ENCODE data around the gene CTDP1.

The CTDP1 gene

GRCh38 chr18:79769698-79770500 is 90.3 kb downstream of the CTDP1 start:
- H3K27ac ChIP-seq (ENCODE audit: low read depth, low read length, severe bottlenecking): no peak overlapping the region
- peaks cover 5% of the 10 kb centered on the region for H3K9me3 ChIP-seq (ENCODE audit: control insufficient read depth, low read length)
- H3K4me3 ChIP-seq (ENCODE audit: extremely low read depth, insufficient read depth, low read length, poor library complexity, severe bottlenecking): no peak overlapping the region
- WGBS, 2 experiments (ENCODE audit: insufficient coverage in 2 of 2): 87 to 89% methylated on average over 30 to 31 of the region's 31 CpGs
- no peaks in the 10 kb centered on the region for H3K4me1 ChIP-seq (ENCODE audit: control insufficient read depth, insufficient read depth, low read length, poor library complexity, severe bottlenecking)
- no peaks in the 10 kb centered on the region for H3K36me3 ChIP-seq (ENCODE audit: control insufficient read depth, insufficient read depth, low read length)

GRCh38 chr18:79770501-79770815 is 90.9 kb downstream of the CTDP1 start:
- Histone ChIP-seq H3K4me3 (ENCODE audit: extremely low read depth, insufficient read depth, low read length, poor library complexity, severe bottlenecking) (no peak overlapping the region), H3K4me1 (ENCODE audit: control insufficient read depth, insufficient read depth, low read length, poor library complexity, severe bottlenecking) (no peaks in the 10 kb centered on the region), H3K36me3 (ENCODE audit: control insufficient read depth, insufficient read depth, low read length) (no peaks in the 10 kb centered on the region), H3K9me3 (ENCODE audit: control insufficient read depth, low read length) (peaks cover 5% of the 10 kb centered on the region), H3K27ac (ENCODE audit: low read depth, low read length, severe bottlenecking) (no peak overlapping the region)
- WGBS, 2 experiments (ENCODE audit: insufficient coverage in 2 of 2): 75 to 78% methylated on average over 7 to 8 of the region's 11 CpGs

GRCh38 chr18:79770826-79771225 is 91.2 kb downstream of the CTDP1 start:
- WGBS, 2 experiments (ENCODE audit: insufficient coverage in 2 of 2): 97 to 99% methylated on average over 6 to 7 of the region's 24 CpGs
- no peak overlapping the region for H3K27ac ChIP-seq (ENCODE audit: low read depth, low read length, severe bottlenecking)
- no peaks in the 10 kb centered on the region for H3K36me3 ChIP-seq (ENCODE audit: control insufficient read depth, insufficient read depth, low read length)
- no peak overlapping the region for H3K4me3 ChIP-seq (ENCODE audit: extremely low read depth, insufficient read depth, low read length, poor library complexity, severe bottlenecking)
- H3K4me1 ChIP-seq (ENCODE audit: control insufficient read depth, insufficient read depth, low read length, poor library complexity, severe bottlenecking): no peaks in the 10 kb centered on the region
- peaks cover 5% of the 10 kb centered on the region for H3K9me3 ChIP-seq (ENCODE audit: control insufficient read depth, low read length)

GRCh38 chr18:79771446-79772107 is 92.0 kb downstream of the CTDP1 start:
- H3K36me3 ChIP-seq (ENCODE audit: control insufficient read depth, insufficient read depth, low read length): no peaks in the 10 kb centered on the region
- no peak overlapping the region for H3K27ac ChIP-seq (ENCODE audit: low read depth, low read length, severe bottlenecking)
- no peak overlapping the region for H3K4me3 ChIP-seq (ENCODE audit: extremely low read depth, insufficient read depth, low read length, poor library complexity, severe bottlenecking)
- H3K9me3 ChIP-seq (ENCODE audit: control insufficient read depth, low read length): peaks cover 5% of the 10 kb centered on the region
- H3K4me1 ChIP-seq (ENCODE audit: control insufficient read depth, insufficient read depth, low read length, poor library complexity, severe bottlenecking): no peaks in the 10 kb centered on the region
- WGBS, 2 experiments (ENCODE audit: insufficient coverage in 2 of 2): 73 to 86% methylated on average over 19 to 21 of the region's 35 CpGs

GRCh38 chr18:79772108-79772864 is 92.7 kb downstream of the CTDP1 start:
- Histone ChIP-seq H3K27ac (ENCODE audit: low read depth, low read length, severe bottlenecking) (no peak overlapping the region), H3K9me3 (ENCODE audit: control insufficient read depth, low read length) (peaks cover 5% of the 10 kb centered on the region), H3K36me3 (ENCODE audit: control insufficient read depth, insufficient read depth, low read length) (no peaks in the 10 kb centered on the region), H3K4me3 (ENCODE audit: extremely low read depth, insufficient read depth, low read length, poor library complexity, severe bottlenecking) (no peak overlapping the region), H3K4me1 (ENCODE audit: control insufficient read depth, insufficient read depth, low read length, poor library complexity, severe bottlenecking) (no peaks in the 10 kb centered on the region)
- 85 to 87% methylated on average over 21 to 33 of the region's 38 CpGs for WGBS, 2 experiments (ENCODE audit: insufficient coverage in 2 of 2)

- Histone ChIP-seq H3K4me1 (ENCODE audit: control insufficient read depth, insufficient read depth, low read length, poor library complexity, severe bottlenecking) (no peaks in the 10 kb centered on the region), H3K36me3 (ENCODE audit: control insufficient read depth, insufficient read depth, low read length) (no peaks in the 10 kb centered on the region), H3K4me3 (ENCODE audit: extremely low read depth, insufficient read depth, low read length, poor library complexity, severe bottlenecking) (no peak overlapping the region), H3K27ac (ENCODE audit: low read depth, low read length, severe bottlenecking) (no peak overlapping the region), H3K9me3 (ENCODE audit: control insufficient read depth, low read length) (peaks cover under 1% of the 10 kb centered on the region)
- 92 to 94% methylated on average over 24 to 31 of the region's 31 CpGs for WGBS, 2 experiments (ENCODE audit: insufficient coverage in 2 of 2)
These were observed 93.5 kb downstream of the CTDP1 start for GRCh38 chr18:79772865-79773696.

- Histone ChIP-seq H3K4me3 (ENCODE audit: extremely low read depth, insufficient read depth, low read length, poor library complexity, severe bottlenecking) (no peak overlapping the region), H3K4me1 (ENCODE audit: control insufficient read depth, insufficient read depth, low read length, poor library complexity, severe bottlenecking) (no peaks in the 10 kb centered on the region), H3K36me3 (ENCODE audit: control insufficient read depth, insufficient read depth, low read length) (no peaks in the 10 kb centered on the region), H3K9me3 (ENCODE audit: control insufficient read depth, low read length) (no peaks in the 10 kb centered on the region), H3K27ac (ENCODE audit: low read depth, low read length, severe bottlenecking) (no peak overlapping the region)
- WGBS, 2 experiments (ENCODE audit: insufficient coverage in 2 of 2): 86 to 87% methylated on average over 16 to 18 of the region's 18 CpGs
These were observed 94.5 kb downstream of the CTDP1 start for GRCh38 chr18:79774111-79774510.

- 88% methylated on average over 31 to 35 of the region's 35 CpGs for WGBS, 2 experiments (ENCODE audit: insufficient coverage in 2 of 2)
- Histone ChIP-seq H3K4me3 (ENCODE audit: extremely low read depth, insufficient read depth, low read length, poor library complexity, severe bottlenecking) (no peak overlapping the region), H3K9me3 (ENCODE audit: control insufficient read depth, low read length) (no peaks in the 10 kb centered on the region), H3K4me1 (ENCODE audit: control insufficient read depth, insufficient read depth, low read length, poor library complexity, severe bottlenecking) (no peaks in the 10 kb centered on the region), H3K27ac (ENCODE audit: low read depth, low read length, severe bottlenecking) (no peak overlapping the region), H3K36me3 (ENCODE audit: control insufficient read depth, insufficient read depth, low read length) (no peaks in the 10 kb centered on the region)
These were observed 96.0 kb downstream of the CTDP1 start for GRCh38 chr18:79775441-79776221.

- Histone ChIP-seq H3K9me3 (ENCODE audit: control insufficient read depth, low read length) (no peaks in the 10 kb centered on the region), H3K36me3 (ENCODE audit: control insufficient read depth, insufficient read depth, low read length) (no peaks in the 10 kb centered on the region), H3K4me1 (ENCODE audit: control insufficient read depth, insufficient read depth, low read length, poor library complexity, severe bottlenecking) (no peaks in the 10 kb centered on the region), H3K27ac (ENCODE audit: low read depth, low read length, severe bottlenecking) (no peak overlapping the region), H3K4me3 (ENCODE audit: extremely low read depth, insufficient read depth, low read length, poor library complexity, severe bottlenecking) (no peak overlapping the region)
- WGBS, 2 experiments (ENCODE audit: insufficient coverage in 2 of 2): 90 to 100% methylated on average over 2 of the region's 2 CpGs
These were observed 97.1 kb downstream of the CTDP1 start for GRCh38 chr18:79776674-79777073.
